HG02981 (cell line): ENCODE results near the gene TSPAN31.

Experiments used
- ATAC-seq: cut with Tn5 transposase; IDR thresholded peaks from one replicate; pipeline ENCODE4 v1.9.1; 2021; ENCODE audit warnings: mild to moderate bottlenecking, moderate library complexity; ENCODE audit not compliant: unreplicated experiment

The TSPAN31 gene

DNA sequence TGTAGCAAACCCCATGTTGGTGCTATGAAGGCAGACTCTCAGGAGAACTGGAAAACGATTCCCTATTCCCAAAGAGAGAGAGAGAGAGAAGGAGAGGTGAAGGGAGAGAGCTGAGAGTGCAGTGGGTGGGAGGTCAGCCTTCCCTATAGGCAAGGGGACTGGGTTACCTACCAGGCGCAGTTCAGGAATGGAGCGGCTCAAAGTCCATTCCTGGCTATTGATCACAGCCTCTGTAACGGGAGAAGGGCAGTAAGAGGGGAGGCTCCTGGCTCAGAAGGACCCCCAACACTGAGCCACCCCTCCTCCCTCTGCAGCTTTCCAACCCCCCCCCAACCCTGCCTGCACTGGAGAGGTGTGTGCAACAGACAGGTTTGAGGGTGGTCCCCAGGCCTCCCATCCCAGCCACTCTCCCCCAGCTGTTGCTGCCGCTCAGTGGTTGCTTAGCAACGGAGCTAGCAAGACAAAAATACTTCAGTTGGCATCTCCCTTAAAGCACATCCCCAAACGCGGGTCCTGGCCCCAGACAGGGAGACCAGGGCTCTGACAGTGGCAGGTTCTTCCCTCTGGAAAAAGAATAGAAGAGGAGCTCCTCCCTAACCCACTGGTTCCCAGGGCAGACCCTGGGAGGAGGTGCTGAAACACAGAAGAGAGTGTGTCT lies 9.5 kb upstream of the TSPAN31 start:
- ATAC-seq: no peak

DNA sequence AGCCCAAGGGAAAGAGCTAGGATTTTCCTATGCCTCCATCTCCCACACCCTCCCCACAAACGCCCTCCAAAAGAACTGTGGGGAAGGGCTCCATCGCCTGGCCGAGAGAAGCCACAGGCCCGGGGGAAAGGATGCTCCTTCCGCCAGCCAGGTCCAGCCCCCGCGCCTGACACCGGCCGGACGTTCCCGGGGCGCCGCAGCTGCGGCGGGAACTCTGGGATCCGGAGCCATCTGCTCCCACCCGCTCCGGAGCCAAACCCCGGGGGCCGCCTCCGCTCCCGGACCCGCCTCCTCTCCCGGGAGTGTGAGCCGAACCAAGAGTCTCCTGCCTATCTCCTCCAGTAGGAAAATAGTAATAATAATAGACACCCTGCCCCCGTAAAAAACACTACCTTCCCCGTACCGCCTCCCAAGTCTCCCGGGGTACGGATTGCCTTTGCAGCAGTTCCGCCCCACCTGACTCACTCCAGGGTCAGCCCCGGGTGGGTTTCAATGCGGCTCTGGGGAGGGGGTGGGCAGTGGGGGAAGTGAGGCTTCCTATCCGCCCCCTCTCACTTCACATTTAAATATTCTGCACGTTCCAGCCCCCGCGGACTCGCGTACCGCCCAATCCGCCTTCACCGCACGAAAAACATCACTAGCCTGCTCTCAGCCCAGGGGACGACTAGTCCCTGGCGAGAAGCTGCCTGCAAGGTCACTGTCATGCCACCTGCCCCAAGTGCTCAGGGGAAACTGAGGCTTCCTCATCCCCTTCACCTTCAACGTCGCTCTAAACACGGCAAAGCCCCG lies 8.7 kb upstream of the TSPAN31 start:
- ATAC-seq: no peak

DNA sequence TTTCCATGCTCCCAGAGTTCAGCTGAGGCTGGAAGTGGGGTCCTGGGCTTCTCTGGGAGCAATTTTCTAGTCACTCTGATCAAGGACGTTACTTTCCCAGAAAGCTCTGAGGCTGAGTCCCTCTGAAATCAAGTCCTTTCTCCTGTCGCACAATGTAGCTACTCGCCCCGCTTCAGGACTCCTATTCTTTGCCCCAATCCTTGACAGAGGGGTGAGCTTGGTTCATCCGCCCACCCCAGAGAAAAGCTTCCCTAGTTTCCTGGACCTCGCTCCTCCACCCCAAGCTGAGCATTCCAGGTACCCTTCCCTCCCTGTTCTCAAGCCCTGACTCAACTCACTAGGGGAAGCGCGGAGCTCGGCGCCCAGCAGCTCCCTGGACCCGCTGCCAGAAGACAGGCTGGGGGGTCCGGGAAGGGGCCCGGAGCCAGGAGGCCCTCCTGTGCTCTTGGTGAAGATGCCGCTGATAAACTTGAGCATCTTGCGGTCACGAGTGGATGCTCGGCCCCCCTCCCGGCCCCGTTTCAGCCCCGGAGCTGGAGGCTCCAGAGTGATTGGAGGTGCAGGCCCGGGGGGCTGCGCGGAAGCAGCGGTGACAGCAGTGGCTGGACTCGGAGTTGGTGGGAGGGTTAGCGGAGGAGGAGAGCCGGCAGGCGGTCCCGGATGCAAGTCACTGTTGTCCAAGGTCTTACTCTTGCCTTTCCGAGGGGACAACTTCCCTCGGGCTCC lies 7.9 kb upstream of the TSPAN31 start:
- no peak for ATAC-seq

DNA sequence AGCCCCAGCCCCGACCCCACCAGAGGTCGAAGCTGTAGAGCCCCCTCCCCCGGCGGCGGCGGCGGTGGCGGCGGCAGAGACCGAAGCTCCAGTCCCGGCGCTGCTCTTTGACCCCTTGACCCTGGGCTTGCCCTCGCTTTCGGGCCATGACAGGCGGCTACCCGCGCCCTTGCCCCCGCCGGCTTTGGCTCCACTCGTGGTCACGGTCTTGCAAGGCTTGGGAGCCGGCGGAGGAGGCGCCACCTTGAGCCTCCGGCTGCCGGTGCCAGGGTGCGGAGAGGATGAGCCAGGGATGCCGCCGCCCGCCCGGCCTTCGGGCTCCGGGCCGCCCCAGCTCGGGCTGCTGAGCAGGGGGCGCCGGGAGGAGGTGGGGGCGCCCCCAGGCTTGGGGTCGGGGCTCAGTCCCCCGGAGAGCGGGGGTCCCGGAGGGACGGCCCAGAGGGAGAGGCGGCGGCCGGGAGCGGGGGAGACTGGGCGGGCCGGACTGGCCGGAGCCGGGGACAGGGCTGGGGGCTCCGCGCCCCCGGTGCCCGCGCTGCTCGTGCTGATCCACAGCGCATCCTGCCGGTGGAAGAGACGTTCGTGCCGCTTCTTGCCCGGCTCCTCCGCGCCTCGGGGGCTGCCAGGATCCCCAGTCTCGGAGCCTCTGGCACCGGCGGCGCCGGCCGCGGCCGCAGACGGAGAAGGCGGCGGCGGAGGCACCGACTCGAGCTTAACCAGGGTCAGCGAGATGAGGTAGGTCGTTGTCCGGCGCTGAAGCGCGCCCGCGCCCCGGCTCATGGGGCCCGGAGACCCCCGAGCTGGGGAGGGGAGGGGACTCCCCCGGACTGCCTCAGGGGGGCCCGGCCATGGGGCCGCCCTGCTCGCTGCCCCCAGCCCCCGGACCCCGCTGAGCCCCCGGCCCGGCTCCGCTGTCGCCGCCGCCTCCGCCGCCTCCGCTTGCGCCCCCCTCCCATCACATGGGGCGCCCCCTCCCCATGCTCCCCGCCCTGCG lies 7.1 kb upstream of the TSPAN31 start:
- ATAC-seq: no peak

DNA sequence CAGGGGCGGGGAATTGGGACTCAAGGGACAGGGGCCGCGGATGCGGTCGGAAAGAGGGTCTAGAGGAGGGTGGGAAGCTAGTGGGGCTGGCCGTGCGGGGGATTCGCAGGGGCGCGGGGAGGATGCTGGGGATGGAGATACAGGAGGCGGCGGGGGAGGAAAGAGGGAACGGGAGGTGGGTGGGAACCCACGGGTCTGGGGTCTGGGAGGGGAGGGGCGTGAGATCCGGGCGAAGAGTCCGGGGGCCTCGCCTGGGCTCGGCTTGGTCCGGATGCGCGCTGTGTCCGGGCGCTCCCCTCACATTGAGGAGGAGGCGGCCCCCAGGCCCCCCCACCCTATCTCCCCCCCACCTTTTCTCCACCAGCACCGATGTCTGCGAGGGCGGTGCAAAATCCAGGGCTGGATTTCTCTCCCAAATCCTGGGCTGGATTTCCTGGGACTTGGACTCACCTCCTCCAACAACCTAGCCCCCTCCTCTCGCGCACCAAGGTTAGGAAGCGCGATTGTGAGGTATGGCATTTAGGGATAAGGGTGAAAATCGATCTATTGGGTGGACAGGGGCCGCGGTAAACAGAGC lies 6.1 kb upstream of the TSPAN31 start, which contains the start of gene AGAP2:
TSS of gene AGAP2 (minus strand) at position 82 of the 577 bp plus-strand sequence. CDS start 496 bp downstream, outside the sequence.
- no peak for ATAC-seq

DNA sequence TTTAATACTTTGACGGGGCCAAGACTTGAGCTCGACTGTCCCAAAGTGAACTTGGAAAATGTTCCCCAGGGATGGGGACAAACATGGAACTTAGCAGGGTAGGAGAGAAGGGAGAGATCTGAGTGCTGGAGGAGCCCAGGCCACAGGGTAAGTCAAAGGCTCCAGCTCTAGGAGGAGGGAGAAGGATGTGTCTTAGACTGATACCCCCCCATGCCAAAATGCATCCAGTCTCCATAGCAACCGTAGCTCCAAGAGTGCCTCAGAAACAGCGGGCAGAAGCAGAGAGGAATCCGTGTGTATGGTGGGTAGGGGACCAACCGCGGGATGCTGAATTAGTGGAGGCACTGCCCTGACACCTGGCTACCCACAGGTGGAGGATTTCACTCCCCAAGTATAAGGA lies 5.5 kb upstream of the TSPAN31 start:
- ATAC-seq: no peak

DNA sequence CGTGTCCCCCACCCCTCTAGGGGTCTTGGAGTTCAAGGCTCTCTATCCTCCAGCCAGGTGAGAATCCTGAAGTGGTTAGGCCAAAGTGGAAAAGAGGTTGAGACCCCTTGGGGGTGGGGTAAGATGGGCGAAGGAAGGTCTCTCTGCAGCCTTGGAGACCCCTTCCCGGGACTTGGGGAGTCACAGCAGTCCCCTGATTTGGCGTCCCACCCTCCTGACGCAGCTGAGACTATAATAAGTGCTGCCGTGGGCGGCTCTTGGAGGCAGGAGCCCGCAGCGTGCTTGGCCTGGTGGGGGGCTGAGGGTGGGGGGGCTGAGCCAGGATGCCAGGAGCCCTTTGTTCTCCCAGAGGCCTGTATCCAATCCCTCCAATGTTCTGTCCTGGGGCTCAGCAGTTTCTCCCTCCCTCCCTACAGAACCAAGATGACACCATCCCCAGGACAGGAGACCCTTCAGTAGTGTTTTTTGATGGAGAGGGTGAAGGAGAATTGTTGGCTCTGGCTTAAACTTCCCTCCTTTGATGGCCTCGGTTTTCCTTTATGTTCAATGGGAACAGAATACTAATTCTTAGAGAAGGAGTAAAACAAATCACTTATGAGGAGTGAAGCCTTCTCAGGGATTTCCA lies 4.8 kb upstream of the TSPAN31 start:
- ATAC-seq: no peak

DNA sequence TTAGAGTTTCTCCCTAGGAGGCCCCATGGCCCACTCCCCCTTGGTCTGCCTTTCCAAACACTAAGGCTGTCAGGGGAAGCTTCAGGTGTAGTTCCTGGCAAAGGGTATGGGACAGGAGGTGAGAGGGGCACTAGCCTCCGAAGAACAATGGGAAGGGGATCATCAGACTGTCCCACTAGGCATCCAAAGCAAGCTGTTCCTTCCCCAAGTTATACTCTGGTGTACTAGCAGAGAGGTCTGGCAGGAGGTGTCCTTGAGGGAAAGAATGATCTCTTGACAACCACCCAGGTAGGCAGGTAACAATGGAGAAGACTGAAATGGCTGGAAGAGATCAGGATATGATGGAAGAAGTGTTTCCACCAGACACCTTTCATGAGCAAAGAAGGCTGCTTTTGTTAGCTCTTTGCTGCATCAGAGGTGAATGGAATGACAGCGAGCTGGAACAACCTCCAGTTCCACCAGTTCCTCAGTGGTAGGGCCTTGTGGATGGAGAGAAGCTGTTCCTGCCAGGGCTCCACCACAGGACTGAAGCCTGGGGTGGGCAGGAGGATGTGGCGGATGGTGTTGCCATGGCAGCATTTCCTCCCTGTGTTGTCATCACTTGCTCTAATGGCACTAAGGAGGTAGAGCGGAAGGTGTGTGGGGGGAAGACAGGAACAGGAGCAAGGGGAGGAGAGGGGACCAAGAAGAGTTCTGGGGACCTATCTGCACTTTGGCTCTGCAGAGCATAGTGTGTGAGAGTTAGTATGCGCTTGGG lies 4.0 kb upstream of the TSPAN31 start:
- ATAC-seq: peak; percentile 57

DNA sequence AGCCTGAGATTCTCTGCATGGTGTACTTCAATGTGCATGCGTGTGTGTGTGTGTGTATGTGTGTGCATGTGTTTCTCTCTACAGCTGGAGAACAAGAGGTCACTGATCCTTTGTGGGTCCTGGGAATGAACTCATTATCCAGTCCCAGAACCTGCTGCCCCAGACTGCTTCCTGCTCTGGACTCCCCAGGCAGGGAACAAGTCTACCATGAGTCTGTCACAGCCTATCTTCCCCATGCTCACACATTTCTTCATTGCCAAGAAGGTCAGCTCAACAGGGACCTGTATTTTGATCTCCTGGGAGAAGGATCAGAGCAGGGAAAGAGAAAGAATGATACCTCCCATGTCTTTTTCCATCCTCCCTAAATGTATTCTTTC lies 3.4 kb upstream of the TSPAN31 start:
- no peak for ATAC-seq

DNA sequence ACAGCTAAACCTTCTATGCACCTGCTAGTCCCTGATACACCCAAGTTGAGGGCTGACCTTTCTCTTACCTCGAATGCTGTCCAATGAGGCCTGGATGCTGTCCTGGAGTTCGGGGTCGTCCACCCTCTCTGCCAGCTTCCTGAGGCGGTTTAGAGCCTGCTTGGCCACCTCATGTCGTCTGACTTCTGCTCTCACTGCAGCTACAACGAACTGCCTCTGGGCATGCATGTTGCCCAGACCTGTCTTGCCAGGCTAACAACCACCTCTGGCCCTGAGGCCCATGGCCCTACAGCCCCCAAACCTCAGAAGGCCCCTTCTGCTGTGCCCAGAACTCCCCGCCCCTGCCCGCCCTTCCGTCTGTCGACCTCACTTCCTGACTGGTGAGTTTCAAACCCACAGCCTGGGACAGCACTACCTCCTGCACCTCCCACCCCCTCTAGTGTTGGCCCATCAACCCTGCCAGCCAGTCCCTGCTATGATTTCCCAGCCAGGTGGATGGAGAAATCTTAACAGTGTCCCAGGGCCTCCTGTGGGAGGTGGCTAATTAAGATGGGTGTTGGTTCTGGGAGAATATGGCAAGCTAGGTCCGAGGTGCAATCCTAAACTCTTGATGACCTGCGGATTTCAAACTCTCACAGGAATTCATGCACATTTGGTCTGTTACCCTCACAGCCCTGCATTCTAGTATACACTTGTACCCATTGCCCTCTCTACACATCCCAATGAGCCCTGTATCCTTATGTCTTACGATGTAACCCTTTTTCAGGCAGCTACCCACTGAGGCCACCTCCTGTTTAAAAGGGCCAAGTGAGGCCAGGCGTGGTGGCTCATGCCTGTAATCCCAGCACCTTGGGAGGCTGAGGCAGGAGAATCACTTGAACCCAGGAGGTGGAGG lies 2.7 kb upstream of the TSPAN31 start:
- ATAC-seq: peak; percentile 48

DNA sequence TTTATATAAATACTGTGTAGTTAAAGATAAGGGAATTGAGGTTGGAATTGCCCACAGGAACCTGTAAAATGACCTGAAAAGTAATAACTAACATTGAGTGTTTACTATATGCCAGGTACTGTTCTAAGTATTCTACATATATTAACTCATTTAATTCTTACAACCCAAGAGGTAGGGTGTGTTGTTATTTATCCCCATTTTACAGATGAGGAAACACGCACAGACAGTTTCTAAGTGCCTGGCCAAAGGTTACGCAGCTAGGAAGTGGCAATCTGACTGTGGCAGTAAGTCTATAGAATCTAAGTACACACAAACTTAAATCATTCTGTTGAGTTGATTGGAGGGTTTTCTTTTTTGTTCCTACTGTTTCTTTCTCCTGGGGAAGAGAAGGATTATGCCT lies 1.1 kb upstream of the TSPAN31 start:
- ATAC-seq: no peak

DNA sequence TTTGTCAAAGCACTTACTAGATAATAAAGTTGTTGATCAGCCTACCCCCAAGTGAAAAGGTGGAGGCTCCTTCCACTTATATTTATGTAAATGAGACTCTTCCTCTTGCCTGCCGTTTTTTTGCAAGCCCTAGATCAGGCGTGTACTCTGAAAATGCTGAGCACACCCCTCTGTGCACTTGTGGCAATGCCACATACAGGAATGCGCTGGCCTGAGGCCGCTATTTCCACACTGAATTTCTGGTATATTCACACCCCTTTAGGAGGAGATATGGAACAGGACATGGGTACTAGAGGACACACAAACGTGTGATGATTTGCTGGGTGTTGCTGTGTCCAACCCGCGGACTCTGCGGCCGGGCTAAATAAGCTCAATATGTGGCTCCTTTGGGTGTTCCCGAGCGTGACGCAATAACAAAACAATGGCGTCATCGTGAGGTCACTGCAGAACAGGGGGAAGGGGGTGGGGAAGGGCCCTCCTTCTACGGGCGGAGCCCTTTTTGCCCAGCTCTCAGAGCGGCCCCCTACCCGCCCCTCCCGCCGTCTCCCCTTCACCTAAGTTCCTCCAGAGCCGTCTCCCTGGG lies 554 bp upstream of the TSPAN31 start:
- ATAC-seq: peak; percentile 36

DNA sequence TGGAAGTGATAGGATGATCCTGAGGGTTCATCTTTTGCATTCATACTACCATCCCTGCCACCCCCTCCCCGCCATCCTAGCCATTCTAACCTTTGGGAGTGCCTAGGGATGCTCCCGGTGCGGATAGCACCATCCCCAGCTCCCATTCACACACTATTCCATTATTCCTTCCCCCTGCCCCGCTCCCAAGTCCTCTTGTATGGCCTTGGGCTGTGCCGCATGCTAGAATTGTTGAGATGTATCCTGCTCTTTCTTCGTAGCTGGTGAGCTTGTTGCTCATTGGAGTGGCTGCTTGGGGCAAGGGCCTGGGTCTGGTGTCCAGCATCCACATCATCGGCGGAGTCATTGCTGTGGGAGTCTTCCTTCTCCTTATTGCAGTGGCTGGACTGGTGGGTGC lies 644 bp downstream of the TSPAN31 start:
- no peak for ATAC-seq

DNA sequence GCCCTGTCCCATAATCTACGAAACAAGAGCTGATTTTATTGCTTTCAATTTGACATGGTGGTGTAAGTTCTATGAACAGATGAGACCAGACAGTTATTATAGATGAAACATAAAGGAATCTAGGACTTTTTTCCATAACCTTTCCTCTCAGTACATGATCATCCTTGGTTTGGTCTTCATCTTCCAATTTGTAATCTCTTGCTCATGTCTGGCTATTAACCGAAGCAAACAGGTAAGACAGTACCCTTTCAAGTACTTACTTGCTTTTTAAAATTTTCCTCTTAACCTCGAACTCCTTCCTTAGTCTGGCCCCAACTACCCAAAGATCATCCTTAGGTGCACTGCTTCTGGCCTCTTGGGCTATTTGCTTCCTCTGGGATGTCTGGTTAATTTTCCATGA lies 1.2 kb downstream of the TSPAN31 start:
- no peak for ATAC-seq

DNA sequence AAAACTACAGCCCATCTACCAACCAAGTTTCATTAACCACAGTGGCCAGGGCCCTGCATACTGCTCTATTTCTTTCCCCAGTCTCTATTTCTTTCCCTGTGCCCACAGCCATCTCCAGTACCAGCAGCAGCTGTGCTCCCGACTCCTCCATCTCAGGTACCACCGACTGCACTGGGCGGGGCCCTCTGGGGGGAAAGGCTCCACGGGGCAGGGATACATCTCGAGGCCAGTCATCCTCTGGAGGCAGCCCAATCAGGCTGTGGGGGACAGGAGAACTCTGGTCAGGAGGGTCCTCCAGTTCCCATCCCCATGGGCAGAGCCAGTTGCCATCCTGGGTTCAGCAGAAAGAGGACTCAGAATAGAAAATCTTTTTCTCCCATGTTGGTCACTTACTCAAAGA lies 4.2 kb downstream of the TSPAN31 start:
- no peak for ATAC-seq

DNA sequence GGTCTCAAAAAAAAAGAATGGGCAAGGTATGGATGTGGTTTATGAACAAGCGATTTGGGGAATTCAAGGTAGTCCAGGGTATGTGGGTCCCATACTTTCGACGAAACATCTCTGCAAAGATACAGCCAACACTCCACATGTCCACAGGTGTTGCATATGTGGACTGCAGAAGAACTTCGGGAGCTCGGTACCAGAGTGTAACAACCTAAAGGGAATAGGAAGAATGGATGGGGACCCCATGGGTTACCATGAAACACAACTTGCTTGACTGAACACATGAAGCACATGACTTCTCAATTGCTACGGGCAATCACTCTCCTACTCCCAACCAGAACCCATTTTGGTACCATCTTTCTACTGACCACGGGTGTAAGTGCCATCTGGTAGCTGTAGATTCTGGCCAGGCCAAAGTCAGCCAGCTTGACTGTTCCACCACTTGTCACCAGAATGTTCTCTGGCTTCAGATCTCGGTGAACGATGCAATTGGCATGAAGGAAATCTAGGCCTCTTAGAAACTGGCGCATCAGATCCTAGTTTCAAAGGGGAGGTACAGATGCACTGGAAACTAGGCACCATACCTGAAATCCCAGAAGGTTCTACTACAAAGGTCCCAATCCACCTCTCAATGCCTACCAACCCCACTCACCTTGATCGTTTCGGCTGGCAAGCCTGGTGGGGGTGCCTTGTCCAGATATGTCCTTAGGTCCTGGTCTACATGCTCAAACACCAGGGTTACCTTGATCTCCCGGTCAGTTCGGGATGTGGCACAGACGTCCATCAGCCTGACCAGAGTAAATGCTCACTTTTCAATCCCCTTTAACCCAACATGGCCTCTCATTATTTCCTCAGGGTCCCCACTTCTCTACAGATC lies 6.0 kb downstream of the TSPAN31 start:
- ATAC-seq: no peak

DNA sequence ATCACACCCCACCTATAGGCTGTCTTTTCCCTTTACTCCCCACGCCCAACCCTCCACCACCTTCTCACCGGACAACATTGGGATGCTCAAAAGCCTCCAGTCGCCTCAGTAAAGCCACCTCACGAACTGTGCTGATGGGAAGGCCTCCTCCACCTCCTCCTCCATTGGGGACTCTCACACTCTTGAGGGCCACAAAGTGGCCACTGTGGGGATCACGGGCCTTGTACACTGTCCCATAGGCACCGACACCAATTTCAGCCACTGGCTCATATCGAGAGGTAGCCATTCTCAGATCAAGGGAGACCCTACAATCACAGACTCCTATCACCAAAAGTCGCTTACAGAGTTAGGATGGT lies 6.6 kb downstream of the TSPAN31 start:
- no peak for ATAC-seq
